Small intestine (tissue), 7 donors: Measurements from ENCODE around the gene HTN3. TPM values are rescaled to one million over a fixed set of nuclear protein-coding genes. Genes with fewer than 3 reads are reported as not detected.
A peak's percentile ranks its signal among the peaks of the same experiment; 100 is the strongest.

Experiments
- DNase-seq, 2 donors: peaks; one replicate each; pipeline versions ENCODE4 v3.0.0 to v3.0.0-alpha.2; 2013
- FAIRE-seq: peaks from 2 replicates; lab custom pipeline; 2012; peaks lifted over from hg19 to GRCh38; lab: Jason Lieb, UNC
- H3K27ac ChIP-seq, 3 donors: one replicate each; pipeline ENCODE4 v1.5.1; 2013; ENCODE audit warnings: low read length in 2 of 3, mild to moderate bottlenecking in 2 of 3, control low read depth in 1 of 3, inconsistent platforms in 1 of 3, low read depth in 1 of 3, moderate library complexity in 1 of 3
- H3K27me3 ChIP-seq, 3 donors: one replicate each; pipeline ENCODE4 v1.6.1; 2013; ENCODE audit warnings: low read length in 3 of 3, inconsistent platforms in 1 of 3; ENCODE audit not compliant: control insufficient read depth in 3 of 3, insufficient read depth in 3 of 3
- H3K36me3 ChIP-seq, 3 donors: one replicate each; pipeline ENCODE4 v1.6.1; 2013; ENCODE audit warnings: low read length in 3 of 3, inconsistent platforms in 1 of 3, low read depth in 1 of 3, mild to moderate bottlenecking in 1 of 3, moderate library complexity in 1 of 3; ENCODE audit not compliant: control insufficient read depth in 3 of 3, insufficient read depth in 2 of 3
- H3K4me1 ChIP-seq, 3 donors: one replicate each; pipeline ENCODE4 v1.6.1; 2013; ENCODE audit warnings: low read length in 2 of 3, inconsistent platforms in 1 of 3, low read depth in 1 of 3, mild to moderate bottlenecking in 1 of 3, moderate library complexity in 1 of 3; ENCODE audit not compliant: control insufficient read depth in 3 of 3, insufficient read depth in 2 of 3
- H3K4me3 ChIP-seq, 3 donors: one replicate each; pipeline ENCODE4 v1.5.1; 2013; ENCODE audit warnings: low read length in 3 of 3, control low read depth in 1 of 3, inconsistent platforms in 1 of 3, low read depth in 1 of 3, mild to moderate bottlenecking in 1 of 3, moderate library complexity in 1 of 3
- H3K9me3 ChIP-seq, 2 donors: one replicate each; pipeline ENCODE4 v1.6.1; 2013; ENCODE audit warnings: low read depth in 1 of 2, low read length in 1 of 2; ENCODE audit not compliant: control insufficient read depth in 2 of 2, insufficient read depth in 1 of 2
- WGBS, 3 donors: extraction: QIAGEN DNeasy Blood & Tissue Kit; methylation state at CpG; one replicate each; pipeline ENCODE4 v1.1.7; 2013; 5-methylcytosine and 5-hydroxymethylcytosine counted together
- polyA plus RNA-seq, 4 donors: library from polyadenylated mRNA; stranded (reverse) in 3 of 4; unstranded in 1 of 4; fragments of 200-250 nt in 3 of 4; fragments of 120-200 nt in 1 of 4; gene quantifications; one replicate each; pipeline versions ENCODE4 v1.2.1 to v1.2.3, GENCODE V29; 2013
- donor health status: healthy with polysubstance abuse.
- donor health status: control.
- donor health status: control.
- donor health status: Bipolar disorder and iron deficiency.
- donor health status: healthy.

Gene HTN3
- polyA plus RNA-seq, 4 donors = not detected

DNA sequence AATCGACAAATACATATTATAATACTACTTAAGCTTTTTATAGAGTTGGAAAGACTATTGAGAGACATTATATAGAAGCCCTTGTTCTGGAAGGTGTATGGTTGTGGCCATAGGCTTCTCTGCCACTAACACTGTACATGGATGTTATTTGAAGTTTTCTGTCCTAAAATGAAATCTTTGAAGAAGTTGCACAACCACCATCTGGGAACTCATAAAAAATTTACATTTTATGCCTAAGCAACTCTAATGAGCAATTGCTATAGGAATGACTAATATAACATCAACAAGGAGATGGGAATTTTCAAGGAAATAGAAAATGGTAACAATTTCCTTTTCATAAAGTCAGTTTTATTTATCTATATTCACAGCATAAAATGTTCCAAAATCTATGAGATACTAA, 29.4 kb downstream of the HTN3 start:
- DNase-seq = no peak
- no peaks in the 10 kb centered on the region for H3K27me3 ChIP-seq
- WGBS, 3 donors = 78 to 88% (median 86%) methylated on average over 1 of the region's 1 CpG
- no peak overlapping the region for H3K27ac ChIP-seq
- no peaks in the 10 kb centered on the region for H3K36me3 ChIP-seq
- H3K4me1 ChIP-seq = no peaks in the 10 kb centered on the region
- FAIRE-seq = no peak
- H3K9me3 ChIP-seq = no peaks in the 10 kb centered on the region
- H3K4me3 ChIP-seq = no peak overlapping the region

DNA sequence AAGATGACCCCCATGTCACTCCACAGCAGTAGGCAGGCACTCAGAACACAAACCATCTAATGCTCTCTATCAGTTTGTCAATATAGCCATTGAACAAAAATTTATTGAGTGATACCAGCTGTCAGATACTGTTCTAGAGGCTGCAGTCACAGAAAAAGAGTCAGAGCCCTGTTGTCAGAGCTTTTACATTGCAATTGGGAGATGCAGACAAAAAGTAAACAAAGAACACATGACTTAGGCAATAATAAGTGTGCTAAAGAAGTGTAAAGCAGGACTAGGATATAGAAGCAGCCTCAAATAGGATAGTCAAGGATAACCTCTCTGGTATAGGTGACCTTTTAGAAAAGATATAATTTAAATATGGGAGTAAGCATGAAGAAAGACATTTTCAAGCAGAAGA, 30.9 kb downstream of the HTN3 start:
- Histone ChIP-seq H3K27me3 (no peaks in the 10 kb centered on the region), H3K9me3 (no peaks in the 10 kb centered on the region), H3K4me1 (no peaks in the 10 kb centered on the region), H3K36me3 (no peaks in the 10 kb centered on the region), H3K4me3 (no peak overlapping the region), H3K27ac (no peak overlapping the region)
- FAIRE-seq (no peak), DNase-seq (no peak)

DNA sequence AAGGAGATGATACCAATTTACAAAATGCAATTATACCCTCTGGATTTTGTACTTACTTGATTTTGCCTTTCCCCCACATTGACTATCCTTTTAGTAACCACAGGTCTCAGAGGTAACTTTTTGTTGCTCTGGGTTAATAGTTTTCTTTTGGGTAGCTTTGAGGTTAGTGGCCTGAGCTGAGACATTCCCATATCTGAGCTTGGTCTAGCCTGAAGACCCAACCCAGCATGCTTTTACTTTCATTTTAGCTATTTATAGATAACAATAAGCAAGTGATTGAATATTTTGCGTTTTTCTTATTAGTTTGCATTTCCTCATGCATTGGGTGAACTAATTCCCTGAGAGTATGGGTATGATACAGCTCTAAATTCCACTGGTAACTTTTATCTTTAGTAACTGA, 33.7 kb downstream of the HTN3 start:
- Histone ChIP-seq H3K4me1 (no peaks in the 10 kb centered on the region), H3K36me3 (no peaks in the 10 kb centered on the region), H3K4me3 (no peak overlapping the region), H3K27me3 (no peaks in the 10 kb centered on the region), H3K27ac (no peak overlapping the region), H3K9me3 (no peaks in the 10 kb centered on the region)
- no peak for FAIRE-seq
- DNase-seq = no peak
- WGBS, 3 donors = 35 to 58% (median 58%) methylated on average over 1 of the region's 1 CpG

DNA sequence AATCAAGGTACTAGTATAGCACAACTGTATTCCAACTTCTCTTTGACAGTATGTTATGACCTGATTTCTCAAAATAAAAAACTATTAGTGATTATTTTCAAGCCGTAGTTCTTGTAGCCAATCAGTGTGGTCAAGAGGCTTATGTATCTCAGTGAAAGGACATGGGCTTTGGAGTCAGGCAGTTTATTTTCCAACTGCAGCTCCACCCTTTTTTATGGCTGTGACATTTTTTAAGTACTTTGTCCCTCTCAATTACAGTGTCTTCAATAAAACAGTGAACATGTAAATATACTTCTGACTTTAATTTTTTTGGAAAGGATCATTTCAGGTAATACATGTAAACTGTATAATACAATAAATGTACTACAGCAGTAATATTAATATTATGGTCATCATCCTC, 51.9 kb downstream of the HTN3 start:
- H3K4me3 ChIP-seq = no peak overlapping the region
- WGBS, 3 donors = 14 to 51% (median 32%) methylated on average over 1 of the region's 1 CpG
- FAIRE-seq (no peak), DNase-seq (peak in 1 of 2 donors; percentile 20)
- no peaks in the 10 kb centered on the region for H3K36me3 ChIP-seq
- H3K9me3 ChIP-seq = peaks cover 0 to 3% of the 10 kb centered on the region in 2 donors
- no peaks in the 10 kb centered on the region for H3K27me3 ChIP-seq
- H3K27ac ChIP-seq = no peak overlapping the region
- no peaks in the 10 kb centered on the region for H3K4me1 ChIP-seq

Other genes with a start within 250 kb of the HTN3 start
- gene SULT1E1, start 168.3 kb upstream of the HTN3 start, polyA plus RNA-seq = 100 to 1,000 TPM in 1 of 4 donors, 10 to 100 TPM in 3; 13.2 to 151 (median 21.4) TPM
- not detected for gene CSN1S1, start 97.4 kb upstream of the HTN3 start, polyA plus RNA-seq
- gene CSN2, start 62.7 kb upstream of the HTN3 start, polyA plus RNA-seq = under 1 TPM in 1 of 4 donors, not detected in 3; 0.13 TPM
- gene STATH, start 32.5 kb upstream of the HTN3 start, polyA plus RNA-seq = not detected
- not detected for gene HTN1, start 22.0 kb downstream of the HTN3 start, polyA plus RNA-seq
- gene PRR27, start 125.8 kb downstream of the HTN3 start, polyA plus RNA-seq = under 1 TPM in 1 of 4 donors, not detected in 3; 0.03 TPM
- gene ODAM, start 167.3 kb downstream of the HTN3 start, polyA plus RNA-seq = 1 to 10 TPM in 1 of 4 donors, under 1 TPM in 2, not detected in 1; 0.09 to 1.7 (median 0.89) TPM
- 10 to 100 TPM in 1 of 4 donors, not detected in 3; 15.1 TPM for gene FDCSP, start 197.7 kb downstream of the HTN3 start, polyA plus RNA-seq
- not detected for gene CSN3, start 214.1 kb downstream of the HTN3 start, polyA plus RNA-seq